ENCODE data around the gene TMEM168. TPM values are rescaled to one million over a fixed set of nuclear protein-coding genes. Genes with fewer than 3 reads are reported as not detected.
A peak's percentile ranks its signal among the peaks of the same experiment; 100 is the strongest.

Gene TMEM168
- total RNA-seq, 1 experiment from 2014 or later, result 11.2 TPM

DNA sequence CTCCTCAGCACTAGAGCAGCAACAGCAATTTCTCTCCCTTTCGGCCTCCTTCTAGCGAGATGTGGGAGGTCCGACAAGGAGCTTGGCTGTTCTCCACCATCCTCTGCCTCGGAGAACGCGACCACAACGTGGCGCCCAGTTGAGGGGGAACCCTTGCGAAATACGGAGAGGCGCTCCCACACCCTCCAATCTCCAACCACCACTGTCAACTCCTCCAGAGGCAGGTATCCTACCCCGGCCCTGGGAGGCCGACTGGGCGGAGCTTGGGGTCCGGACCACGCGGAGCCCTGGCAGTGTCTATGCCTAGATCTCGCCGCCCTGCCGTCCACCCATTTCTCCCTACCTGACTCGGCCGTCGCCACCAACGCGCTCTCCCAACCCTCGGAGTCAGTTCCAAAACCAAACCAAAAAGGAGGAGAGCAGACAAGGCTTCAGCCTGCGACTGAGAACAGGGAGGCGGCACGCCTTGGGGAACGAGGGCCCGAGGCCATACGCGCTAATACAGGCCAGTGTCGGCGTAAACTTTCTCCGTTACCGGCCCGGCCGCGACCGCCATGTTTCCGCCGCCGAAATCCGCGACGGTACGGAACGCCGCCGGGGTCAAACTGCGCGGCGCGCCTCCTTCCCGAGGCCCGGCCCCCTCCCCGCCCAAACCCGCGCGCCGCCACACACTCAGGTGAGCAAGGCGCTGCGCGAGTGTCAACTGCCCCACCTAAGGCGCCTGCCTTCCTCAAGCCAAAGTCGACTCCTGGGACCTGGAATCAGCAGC lies at the start of gene TMEM168 (continued):
- TF ChIP-seq NR3C1 (CRISPR knock-in tag; conservative IDR thresholded peaks at IDR 0.05; ENCODE audit: low read depth), result no peak
- peak; percentile 73 for TF ChIP-seq NFE2L1 (CRISPR knock-in tag; IDR thresholded peaks at IDR 0.05)
- TF ChIP-seq RELA (CRISPR knock-in tag; IDR thresholded peaks at IDR 0.05; ENCODE audit: borderline replicate concordance), result peak; percentile 69; the same call in 1 of the 2 replicates
- TF ChIP-seq, protein P1, sequence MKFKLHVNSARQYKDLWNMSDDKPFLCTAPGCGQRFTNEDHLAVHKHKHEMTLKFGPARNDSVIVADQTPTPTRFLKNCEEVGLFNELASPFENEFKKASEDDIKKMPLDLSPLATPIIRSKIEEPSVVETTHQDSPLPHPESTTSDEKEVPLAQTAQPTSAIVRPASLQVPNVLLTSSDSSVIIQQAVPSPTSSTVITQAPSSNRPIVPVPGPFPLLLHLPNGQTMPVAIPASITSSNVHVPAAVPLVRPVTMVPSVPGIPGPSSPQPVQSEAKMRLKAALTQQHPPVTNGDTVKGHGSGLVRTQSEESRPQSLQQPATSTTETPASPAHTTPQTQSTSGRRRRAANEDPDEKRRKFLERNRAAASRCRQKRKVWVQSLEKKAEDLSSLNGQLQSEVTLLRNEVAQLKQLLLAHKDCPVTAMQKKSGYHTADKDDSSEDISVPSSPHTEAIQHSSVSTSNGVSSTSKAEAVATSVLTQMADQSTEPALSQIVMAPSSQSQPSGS (CRISPR knock-in tag; IDR thresholded peaks at IDR 0.05; ENCODE audit: borderline replicate concordance, low read depth), result no peak
- TF ChIP-seq, protein P2, sequence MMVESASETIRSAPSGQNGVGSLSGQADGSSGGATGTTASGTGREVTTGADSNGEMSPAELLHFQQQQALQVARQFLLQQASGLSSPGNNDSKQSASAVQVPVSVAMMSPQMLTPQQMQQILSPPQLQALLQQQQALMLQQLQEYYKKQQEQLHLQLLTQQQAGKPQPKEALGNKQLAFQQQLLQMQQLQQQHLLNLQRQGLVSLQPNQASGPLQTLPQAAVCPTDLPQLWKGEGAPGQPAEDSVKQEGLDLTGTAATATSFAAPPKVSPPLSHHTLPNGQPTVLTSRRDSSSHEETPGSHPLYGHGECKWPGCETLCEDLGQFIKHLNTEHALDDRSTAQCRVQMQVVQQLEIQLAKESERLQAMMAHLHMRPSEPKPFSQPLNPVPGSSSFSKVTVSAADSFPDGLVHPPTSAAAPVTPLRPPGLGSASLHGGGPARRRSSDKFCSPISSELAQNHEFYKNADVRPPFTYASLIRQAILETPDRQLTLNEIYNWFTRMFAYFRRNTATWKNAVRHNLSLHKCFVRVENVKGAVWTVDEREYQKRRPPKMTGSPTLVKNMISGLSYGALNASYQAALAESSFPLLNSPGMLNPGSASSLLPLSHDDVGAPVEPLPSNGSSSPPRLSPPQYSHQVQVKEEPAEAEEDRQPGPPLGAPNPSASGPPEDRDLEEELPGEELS (CRISPR knock-in tag; IDR thresholded peaks at IDR 0.05), result peak; percentile 75; the same call in 1 of the 2 replicates
- TF ChIP-seq ZNF121 (CRISPR knock-in tag; IDR thresholded peaks at IDR 0.05), result no peak
- TF ChIP-seq USF1 (CRISPR knock-in tag; IDR thresholded peaks at IDR 0.05), result no peak
- peak; percentile 91; the same call in 1 of the 2 replicates for TF ChIP-seq KAT7 (CRISPR knock-in tag; IDR thresholded peaks at IDR 0.05; ENCODE audit: borderline replicate concordance)
- TF ChIP-seq ZNF138 (CRISPR knock-in tag; conservative IDR thresholded peaks at IDR 0.05), result no peak
- 0 out of 2 replicates have a peak, but pooled peaks have one; percentile 44 for TF ChIP-seq ARID4B (CRISPR knock-in tag; IDR thresholded peaks at IDR 0.05; ENCODE audit: borderline replicate concordance)
- no peak for TF ChIP-seq AR (CRISPR knock-in tag; IDR thresholded peaks at IDR 0.05)
- TF ChIP-seq SMAD3 (CRISPR knock-in tag; IDR thresholded peaks at IDR 0.05; ENCODE audit: borderline replicate concordance), result peak; percentile 85; the same call in 1 of the 2 replicates
- no peak for TF ChIP-seq RORB (CRISPR knock-in tag; IDR thresholded peaks at IDR 0.05)
- peak; percentile 83 for TF ChIP-seq FOXK1 (CRISPR knock-in tag; IDR thresholded peaks at IDR 0.05)
- no peak for TF ChIP-seq CTCF (IDR thresholded peaks at IDR 0.05)
- peak; percentile 49; the same call in 1 of the 2 replicates for TF ChIP-seq ZNF232 (CRISPR knock-in tag; IDR thresholded peaks at IDR 0.05)
- TF ChIP-seq GABPB1 (CRISPR knock-in tag; IDR thresholded peaks at IDR 0.05), result peak; percentile 56
- TF ChIP-seq FOXP1 (CRISPR knock-in tag; IDR thresholded peaks at IDR 0.05; ENCODE audit: borderline replicate concordance), result peak; percentile 95
- TF ChIP-seq HMGXB4 (CRISPR knock-in tag; IDR thresholded peaks at IDR 0.05), result peak; percentile 72; the same call in 1 of the 2 replicates
- peak; percentile 93 for TF ChIP-seq MYBL2 (CRISPR knock-in tag; IDR thresholded peaks at IDR 0.05)
- TF ChIP-seq JAZF1 (CRISPR knock-in tag; IDR thresholded peaks at IDR 0.05), result no peak
- TF ChIP-seq IRF1 (CRISPR knock-in tag; IDR thresholded peaks at IDR 0.05), result no peak
